Endothelial cell of umbilical vein (primary cell): Measurements from ENCODE around the gene SULF2. TPM values are rescaled to one million over a fixed set of nuclear protein-coding genes. Genes with fewer than 3 reads are reported as not detected.

Source experiments
- BruUV-seq: library from RNA; stranded (reverse); fragments of 400-500 nt; replicated peaks from 2 replicates; lab custom pipeline; 2021; lab: Mats Ljungman, UMichigan
- CTCF ChIA-PET: fragments of 300-600, 350-600 bp; sonication (Branson Sonifier 250); formaldehyde crosslinking; loops from one replicate; lab custom pipeline; 2021; ENCODE audit warnings: antibody characterized with exemption, inconsistent platforms; lab: Charles Lee
- POLR2A ChIA-PET: fragments of 300-600, 350-600 bp; sonication (Branson Sonifier 250); formaldehyde crosslinking; loops from one replicate; lab custom pipeline; 2021; ENCODE audit warnings: antibody characterized with exemption, inconsistent platforms; lab: Charles Lee
- DNase-seq: peaks from one replicate; pipeline ENCODE4 v3.0.0-alpha.2; 2011; ENCODE audit warnings: low read depth, low spot score
- FAIRE-seq: peaks from 2 replicates; lab custom pipeline; 2011; peaks lifted over from hg19 to GRCh38; lab: Jason Lieb, UNC
- H2AFZ ChIP-seq: 2 replicates; pipeline ENCODE4 v1.6.0; 2012; ENCODE audit warnings: low read depth, low read length, control low read depth, inconsistent platforms
- H3K27ac ChIP-seq: 2 replicates; pipeline ENCODE4 v1.5.1; 2011; ENCODE audit warnings: low read depth, mild to moderate bottlenecking, control low read depth, low read length, moderate library complexity; ENCODE audit not compliant: insufficient read depth
- H3K27me3 ChIP-seq, 2 experiments: 2 replicates each; pipeline versions ENCODE4 v1.6.0 to v1.6.1; 2011; ENCODE audit warnings: low read length in 2 of 2, mixed read lengths in 1 of 2; ENCODE audit not compliant: control insufficient read depth in 2 of 2, insufficient read depth in 2 of 2
- H3K36me3 ChIP-seq, 2 experiments: 2 replicates in 1 of 2; 3 replicates in 1 of 2; pipeline ENCODE4 v1.5.1; 2011; ENCODE audit warnings: low read length in 2 of 2, mild to moderate bottlenecking in 1 of 2, moderate library complexity in 1 of 2; ENCODE audit not compliant: control insufficient read depth in 2 of 2, insufficient read depth in 2 of 2; ENCODE audit errors: extremely low read depth in 1 of 2
- H3K4me1 ChIP-seq: 3 replicates; pipeline ENCODE4 v1.5.1; 2011; ENCODE audit warnings: mild to moderate bottlenecking, low read length; ENCODE audit not compliant: control insufficient read depth, insufficient read depth; ENCODE audit errors: extremely low read depth
- H3K4me2 ChIP-seq: 2 replicates; pipeline ENCODE4 v1.6.1; 2011; ENCODE audit warnings: low read length, control low read depth, mixed read lengths; ENCODE audit not compliant: insufficient read depth
- H3K4me3 ChIP-seq, 3 experiments: fragments of 200-600 bp in 1 of 3; sonication (generic), shearing (Covaris generic) in 1 of 3; replicated peaks in 1 of 3; 2 replicates each; pipeline ENCODE4 v1.5.1; 2011 to 2016; ENCODE audit warnings: control low read depth in 3 of 3, low read length in 3 of 3, mild to moderate bottlenecking in 2 of 3, inconsistent platforms in 1 of 3, low read depth in 1 of 3, moderate library complexity in 1 of 3; ENCODE audit not compliant: insufficient read depth in 1 of 3
- H3K79me2 ChIP-seq: 2 replicates; pipeline ENCODE4 v1.6.0; 2012; ENCODE audit warnings: low read length, inconsistent platforms; ENCODE audit not compliant: control insufficient read depth, insufficient read depth
- H3K9ac ChIP-seq: replicated peaks from 2 replicates; pipeline ENCODE3; 2011; ENCODE audit warnings: low read length, control low read depth; ENCODE audit not compliant: insufficient read depth; ENCODE audit errors: extremely low read depth
- H3K9me1 ChIP-seq: replicated peaks from 3 replicates; pipeline ENCODE4 v1.6.0; 2011; ENCODE audit warnings: mild to moderate bottlenecking, low read length; ENCODE audit not compliant: control insufficient read depth, insufficient read depth; ENCODE audit errors: extremely low read depth
- H3K9me3 ChIP-seq: replicated peaks from 2 replicates; pipeline ENCODE4 v1.5.1; 2012; ENCODE audit warnings: low read length, inconsistent platforms; ENCODE audit not compliant: control insufficient read depth, insufficient read depth
- H4K20me1 ChIP-seq: replicated peaks from 2 replicates; pipeline ENCODE3; 2011; ENCODE audit warnings: mild to moderate bottlenecking, low read length; ENCODE audit not compliant: control insufficient read depth, insufficient read depth; ENCODE audit errors: extremely low read depth
- CTCF ChIP-seq, 2 donors: IDR thresholded peaks; 1 replicate in 1 of 2; 2 replicates in 1 of 2; pipeline ENCODE4 v1.5.1; 2011; ENCODE audit warnings: low read length in 2 of 2, mild to moderate bottlenecking in 2 of 2, moderate library complexity in 2 of 2, control low read depth in 1 of 2, inconsistent platforms in 1 of 2, low read depth in 1 of 2; ENCODE audit not compliant: insufficient read depth in 1 of 2; ENCODE audit errors: extremely low read depth in 1 of 2
- EZH2 ChIP-seq: IDR thresholded peaks from 2 replicates; pipeline ENCODE4 v1.6.1; 2012; ENCODE audit warnings: borderline replicate concordance, low read depth, mild to moderate bottlenecking, moderate library complexity, low read length, inconsistent platforms; ENCODE audit not compliant: severe bottlenecking
- FOS ChIP-seq: IDR thresholded peaks from 2 replicates; pipeline ENCODE4 v1.6.1; 2011; ENCODE audit warnings: mild to moderate bottlenecking, low read length, moderate library complexity, borderline replicate concordance; ENCODE audit not compliant: insufficient read depth
- GATA2 ChIP-seq: IDR thresholded peaks from 2 replicates; pipeline ENCODE4 v1.7.0; 2011; ENCODE audit warnings: low read depth, mild to moderate bottlenecking, moderate library complexity, mixed read lengths, low read length; ENCODE audit not compliant: insufficient read length, insufficient read depth
- JUN ChIP-seq: IDR thresholded peaks from 2 replicates; pipeline ENCODE4 v1.6.1; 2011; ENCODE audit warnings: borderline replicate concordance, low read depth; ENCODE audit not compliant: insufficient read length, insufficient read depth
- MAX ChIP-seq: IDR thresholded peaks from 2 replicates; pipeline ENCODE4 v1.6.1; 2011; ENCODE audit not compliant: insufficient read depth, insufficient read length
- POLR2A ChIP-seq: IDR thresholded peaks from 2 replicates; pipeline ENCODE4 v1.6.1; 2012; ENCODE audit warnings: low read depth, mild to moderate bottlenecking, control low read depth, low read length
- dilution Hi-C: fragments of 300-500 bp; cut with MboI; formaldehyde crosslinking; loops from one replicate; pipeline ENCODE4 v1.15.0; 2019; ENCODE audit warnings: low sequenced_read_pairs; ENCODE audit not compliant: extremely low pct_ligation_motif_present
- intact Hi-C: fragments of 100-400 bp; cut with micrococcal nuclease; formaldehyde crosslinking; loops from one replicate; pipeline ENCODE4 v1.10.0; 2022
- polyA plus RNA-seq, 4 experiments: library from polyadenylated mRNA; depleted of rRNA in 3 of 4; stranded (reverse) in 3 of 4; unstranded in 1 of 4; fragments of >200 nt; gene quantifications; 2 replicates each; pipeline versions ENCODE4 v1.2.1 to v1.2.3, GENCODE V29; 2011 to 2012; ENCODE audit warnings: missing spikeins in 1 of 4
- total RNA-seq: library from RNA; stranded (reverse); gene quantifications from 2 replicates; pipeline ENCODE4 v1.2.3, GENCODE V29; 2021

Gene SULF2
- total and polyA plus RNA-seq, 2 donors (not counting 3 experiments of a cell fraction or from before 2014, with no cell fraction given): 58.5 to 160 TPM

GRCh38 chr20:47789764-47790579, 4.7 kb upstream of the SULF2 start:
- BruUV-seq: no TSS peak
- no peak for DNase-seq
- Histone ChIP-seq H3K4me2 (no peak overlapping the region), H3K9me3 (no peaks in the 10 kb centered on the region), H3K4me1 (peaks cover 13% of the 10 kb centered on the region), H4K20me1 (no peaks in the 10 kb centered on the region), H3K36me3 (no peaks in the 10 kb centered on the region), H2AFZ (no peak overlapping the region), H3K79me2 (no peaks in the 10 kb centered on the region), H3K9ac (no peak overlapping the region), H3K4me3 (no peak overlapping the region), H3K9me1 (no peaks in the 10 kb centered on the region), H3K27me3 (peaks cover 0 to 3% of the 10 kb centered on the region in 2 experiments), H3K27ac (no peak overlapping the region)
- intact Hi-C loops (loop anchor here (5.0 to 10.0 kb wide), 2 partner anchors 185 to 492 kb away; no protein-coding TSS in a partner anchor), dilution Hi-C loops (no loop called here)
- TF ChIP-seq MAX: no peak
- no peak for TF ChIP-seq CTCF (IDR thresholded peaks at IDR 0.05; ENCODE audit: extremely low read depth in 1 of 2, insufficient read depth in 1 of 2, low read depth in 1 of 2, low read length in 2 of 2)
- no peak for TF ChIP-seq EZH2
- no peak for TF ChIP-seq FOS
- TF ChIP-seq POLR2A: no peak
- TF ChIP-seq JUN: no peak
- TF ChIP-seq GATA2: no peak
- CTCF ChIA-PET: no interaction called here
- no peak for FAIRE-seq
- POLR2A ChIA-PET: no interaction called here
